HG03025 (cell line): ENCODE measurements around the gene ADAMTSL1.

Experiments used
- ATAC-seq: cut with Tn5 transposase; IDR thresholded peaks from one replicate; pipeline ENCODE4 v1.9.1; 2021; ENCODE audit warnings: mild to moderate bottlenecking, moderate library complexity; ENCODE audit not compliant: unreplicated experiment, low FRiP score

Gene ADAMTSL1

DNA sequence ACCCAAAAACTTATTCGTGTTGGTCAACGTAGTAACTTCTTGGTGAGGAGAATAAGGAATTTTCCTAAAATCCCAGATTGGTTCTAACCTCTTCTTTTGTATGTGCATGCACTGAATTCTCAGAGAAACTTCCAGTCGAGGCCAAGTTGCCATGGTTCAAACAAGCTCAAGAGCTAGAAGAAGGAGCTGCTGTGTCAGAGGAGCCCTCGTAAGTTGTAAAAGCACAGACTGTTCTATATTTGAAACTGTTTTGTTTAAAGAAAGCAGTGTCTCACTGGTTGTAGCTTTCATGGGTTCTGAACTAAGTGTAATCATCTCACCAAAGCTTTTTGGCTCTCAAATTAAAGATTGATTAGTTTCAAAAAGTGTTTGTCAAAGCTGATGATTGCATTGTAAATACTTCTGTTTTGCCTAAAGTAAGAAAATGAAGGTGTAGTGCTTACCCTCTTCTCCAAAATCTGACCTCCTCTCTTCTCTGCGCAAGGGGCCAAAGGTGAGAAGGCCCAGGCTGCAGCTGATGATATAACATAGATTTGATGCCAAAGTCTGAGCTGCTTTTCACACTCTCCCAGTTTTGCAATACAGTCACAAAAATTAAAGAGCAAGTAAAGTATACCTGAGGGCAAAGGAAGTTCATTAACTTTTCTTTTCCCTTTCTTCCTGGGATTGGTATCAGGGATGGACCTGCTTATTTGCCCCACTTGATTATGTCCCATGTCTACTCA is 210.8 kb downstream of the ADAMTSL1 start:
- ATAC-seq, result no peak

GRCh38 chr9:18688581-18689565 is 214.9 kb downstream of the ADAMTSL1 start:
- no peak for ATAC-seq

GRCh38 chr9:18689921-18690320 is 216.0 kb downstream of the ADAMTSL1 start:
- no peak for ATAC-seq

DNA sequence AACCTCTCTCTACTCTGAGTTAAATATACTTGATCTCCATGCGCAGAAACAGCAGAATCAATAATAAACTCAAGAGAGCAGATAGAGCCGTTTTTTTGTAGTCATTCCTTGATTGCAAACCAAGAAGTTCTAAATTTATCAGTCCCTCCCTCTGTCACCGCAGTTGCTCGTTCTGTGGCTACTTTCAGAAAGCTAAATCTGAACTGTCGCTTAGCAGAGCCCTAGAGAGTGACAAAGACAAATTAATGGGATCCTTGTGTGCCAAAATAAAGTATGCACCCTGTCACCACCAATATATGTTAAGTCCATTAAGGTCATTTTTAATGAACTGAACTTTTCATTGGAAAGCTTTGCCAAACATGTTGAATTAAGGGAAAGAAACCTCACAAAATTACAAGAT is 218.3 kb downstream of the ADAMTSL1 start:
- peak; percentile 70 for ATAC-seq

GRCh38 chr9:18692962-18693361 is 219.0 kb downstream of the ADAMTSL1 start:
- no peak for ATAC-seq

DNA sequence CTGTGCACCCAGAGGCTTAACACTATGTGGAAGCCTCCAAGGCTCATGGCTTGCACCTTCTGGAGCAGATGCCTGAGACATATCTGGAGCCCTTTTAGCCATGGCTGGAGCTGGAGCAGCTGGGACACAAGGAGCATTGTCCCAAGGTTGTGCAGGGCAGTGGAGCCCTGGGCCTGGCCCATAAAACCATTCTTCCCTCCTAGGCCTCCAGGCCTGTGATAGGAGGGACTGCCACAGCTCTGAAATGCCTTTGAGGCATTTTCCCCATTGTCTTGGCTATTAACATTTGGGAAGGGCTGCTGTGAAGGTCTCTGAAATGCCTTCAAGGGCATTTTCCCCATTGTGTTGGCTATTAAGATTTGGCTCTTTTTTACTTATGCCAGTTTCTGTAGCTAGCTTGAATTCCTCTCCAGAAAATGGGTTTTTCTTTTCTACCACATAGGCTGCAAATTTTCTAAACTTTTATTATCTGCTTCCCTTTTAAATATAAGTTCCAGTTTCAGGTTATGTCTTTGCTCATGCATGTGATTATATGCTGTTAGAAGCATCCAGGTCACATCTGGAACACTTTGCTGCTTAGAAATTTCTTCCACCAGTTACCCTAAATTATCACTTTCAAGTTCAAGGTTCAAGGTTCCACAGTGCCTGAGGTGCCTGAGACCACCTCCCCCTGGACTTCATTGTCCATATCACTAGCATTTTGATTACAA is 221.2 kb downstream of the ADAMTSL1 start:
- no peak for ATAC-seq

DNA sequence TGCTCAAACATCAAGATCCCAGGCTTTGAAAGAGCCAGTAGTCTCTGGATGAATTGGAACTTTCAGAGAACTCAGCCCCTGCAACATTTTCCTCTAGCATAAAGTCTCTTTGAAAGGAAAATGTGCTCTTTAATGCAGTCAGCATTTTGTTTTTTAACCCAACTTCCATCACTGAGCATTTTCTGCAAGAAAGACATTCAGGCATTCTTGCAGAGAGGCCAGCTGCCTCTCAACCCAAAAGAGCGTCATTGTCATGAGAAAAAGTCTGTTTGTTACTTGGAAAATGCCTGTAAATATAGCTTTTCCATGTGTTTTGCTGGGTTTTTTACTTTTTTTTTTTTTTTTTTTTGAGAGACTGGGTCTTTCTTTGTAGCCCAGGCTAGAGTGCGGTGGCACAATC is 225.0 kb downstream of the ADAMTSL1 start:
- ATAC-seq, result no peak

GRCh38 chr9:18699764-18700163 is 225.8 kb downstream of the ADAMTSL1 start:
- no peak for ATAC-seq

- ATAC-seq, result no peak
Measured at GRCh38 chr9:18700714-18701113, 226.8 kb downstream of the ADAMTSL1 start.

GRCh38 chr9:18703151-18703900 is 229.4 kb downstream of the ADAMTSL1 start:
- no peak for ATAC-seq

GRCh38 chr9:18703901-18704379 is 230.0 kb downstream of the ADAMTSL1 start:
- ATAC-seq, result no peak

GRCh38 chr9:18705796-18706392 is 231.9 kb downstream of the ADAMTSL1 start:
- no peak for ATAC-seq

- ATAC-seq, result no peak
Measured at GRCh38 chr9:18706648-18707047, 232.7 kb downstream of the ADAMTSL1 start.

GRCh38 chr9:18707061-18707461 is 233.1 kb downstream of the ADAMTSL1 start:
- no peak for ATAC-seq

DNA sequence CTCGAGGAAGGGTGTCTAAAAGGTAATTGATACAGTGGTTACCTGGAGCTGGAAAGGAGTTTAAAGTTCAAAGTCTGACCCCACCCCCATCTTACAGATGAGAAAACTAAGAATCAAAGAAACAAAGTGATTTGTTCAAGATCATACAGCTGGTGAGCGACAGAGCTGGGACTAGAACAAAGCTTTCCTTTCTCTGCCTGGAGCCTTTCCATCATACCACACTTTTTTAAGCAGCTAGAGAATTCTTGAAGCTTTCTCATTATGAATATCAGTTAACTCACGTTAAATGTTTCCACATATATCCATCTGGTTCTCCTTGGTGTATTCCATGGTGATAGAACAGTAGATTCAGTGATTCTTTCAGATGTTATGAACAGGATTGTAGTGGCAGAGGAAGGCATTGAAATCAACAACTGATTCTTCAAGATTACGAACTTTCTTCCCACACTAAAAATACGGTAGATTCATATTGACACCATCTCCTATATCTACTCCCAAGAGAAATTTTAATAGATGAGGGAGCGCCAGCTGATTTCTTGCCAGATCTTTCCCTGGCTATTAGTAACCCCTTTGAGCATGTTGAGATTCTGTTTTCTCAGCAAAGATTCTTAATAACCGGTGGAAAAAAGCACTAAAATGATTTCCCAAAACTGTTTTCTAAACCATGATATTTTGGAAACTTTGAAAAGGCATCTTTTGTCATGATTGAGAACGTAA is 233.7 kb downstream of the ADAMTSL1 start:
- no peak for ATAC-seq

DNA sequence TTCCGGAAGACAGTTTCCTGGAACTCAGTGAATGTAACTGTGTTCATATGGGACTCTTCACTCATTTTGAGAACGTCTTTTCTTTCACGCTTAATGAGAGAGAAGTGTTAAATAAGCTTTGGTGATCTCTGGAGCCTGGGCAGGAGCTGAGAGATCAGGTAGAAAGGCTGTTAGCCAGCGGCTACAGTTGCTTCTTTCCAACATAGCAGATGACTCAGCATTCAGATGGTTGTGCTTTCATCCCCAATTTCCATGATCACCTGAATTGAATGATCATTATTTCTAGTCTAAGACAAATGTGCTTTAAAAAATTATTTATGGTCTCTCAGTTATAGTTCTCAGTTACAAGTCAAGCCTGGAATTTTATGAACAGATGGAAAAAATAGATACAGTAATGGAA is 234.5 kb downstream of the ADAMTSL1 start:
- no peak for ATAC-seq

DNA sequence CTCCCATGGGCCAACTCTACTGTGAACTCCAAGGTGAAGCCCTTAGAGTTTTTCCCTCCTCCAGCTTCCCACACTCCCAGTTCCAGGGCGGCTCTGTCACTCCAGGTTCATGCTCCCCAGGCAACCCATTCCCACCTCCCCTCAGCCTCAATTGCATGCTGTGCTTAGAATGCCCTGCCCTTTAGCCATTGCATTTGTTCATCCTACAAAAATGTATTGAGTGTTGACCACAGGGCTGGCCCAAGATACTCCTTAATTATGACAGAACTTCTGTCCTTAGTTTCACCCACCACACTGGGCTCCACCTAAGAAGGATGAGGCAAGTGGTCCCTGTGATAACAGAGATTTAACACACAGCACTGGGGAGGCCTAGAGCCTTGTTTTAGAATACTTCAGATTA is 236.1 kb downstream of the ADAMTSL1 start:
- no peak for ATAC-seq

GRCh38 chr9:18717759-18718158 is 243.8 kb downstream of the ADAMTSL1 start:
- ATAC-seq, result no peak

GRCh38 chr9:18718393-18718792 is 244.4 kb downstream of the ADAMTSL1 start:
- ATAC-seq, result no peak
